ENCODE measurements around the gene ARRDC5.
"Not testable (repeated sequence)": the region's sequence is repeated elsewhere in the genome, so short reads cannot be mapped to it uniquely, and the experiment has no call there.

GRCh38 chr19:4950650-4951049, 48.0 kb upstream of the ARRDC5 start:
- TF ChIP-seq CTCF (IDR thresholded peaks at IDR 0.05; ENCODE audit: control extremely low read depth in 1 of 3, insufficient read depth in 1 of 3, low read depth in 1 of 3, low read length in 3 of 3); ZNF274 (IDR thresholded peaks at IDR 0.05; ENCODE audit: borderline replicate concordance, extremely low read depth, low read length); POLR2A (IDR thresholded peaks at IDR 0.05; ENCODE audit: control extremely low read depth in 1 of 2, low read depth in 2 of 2, low read length in 2 of 2); CHD7 (IDR thresholded peaks at IDR 0.05; ENCODE audit: insufficient replicate concordance, low read length): not testable (repeated sequence)

Measured in H1 (cell line).